Heart left ventricle (tissue), 13 donors: Measurements from ENCODE around the gene ITPRID1.

Experiments
- CTCF ChIP-seq, 12 donors: fragments of 200-600 bp; sonication (generic) in 4 of 12; IDR thresholded peaks; one replicate each; pipeline versions ENCODE4 v1.5.0 to v1.8.0; 2018 to 2022; ENCODE audit warnings: antibody characterized with exemption in 12 of 12, mild to moderate bottlenecking in 5 of 12
- POLR2A ChIP-seq, 2 donors: fragments of 450-650 bp; IDR thresholded peaks; one replicate each; pipeline ENCODE4 v1.6.1; 2017; ENCODE audit warnings: antibody characterized with exemption in 2 of 2, mild to moderate bottlenecking in 2 of 2, moderate library complexity in 2 of 2
- donor health status: ischemic (EF 13 %, LVEDD 7.1; RV severe dilation, severe dysfunction).
- donor health status: DM: no; HTN: yes; CAD: no.
- donor health status: DM: no; HTN: no; CAD: no.
- donor health status: ischemic (EF 25% LVEDD 6.9; RV normal size, moderate dysfunction).
- donor health status: ischemic (EF 25% LVEDD 5.7; RV mildly dilated, moderate dysfunction).
- donor health status: ischemic (EF 35%, LVEDD 5.7; RV mildly dilated, moderate dysfunction).
- donor health status: nonischemic (EF 11% LVEDD 7.7; RV severe dilation, severe dysfunction).
- donor health status: DM: yes; HTN: yes; CAD: no.
- donor health status: PGD.
- donor health status: ischemic (EF 29% LVEDD 5.4; RV normal size, mild dysfunction).
- donor health status: nonischemic (EF 23%, LVEDD 6.1; RV moderate dilation, normal function).

GRCh38 chr7:31705377-31705776 is 191.5 kb downstream of the ITPRID1 start:
- TF ChIP-seq POLR2A (IDR thresholded peaks at IDR 0.05) (no peak), CTCF (IDR thresholded peaks at IDR 0.05) (no peak)
